A549 (cell line): ENCODE results near the gene AGBL4. TPM values are rescaled to one million over a fixed set of nuclear protein-coding genes. Genes with fewer than 3 reads are reported as not detected.
"Not testable (repeated sequence)": the region's sequence is repeated elsewhere in the genome, so short reads cannot be mapped to it uniquely, and the experiment has no call there.

Source experiments
- ATAC-seq, 2 experiments: fragments of 200-7000 bp in 1 of 2; fragments of >200 bp in 1 of 2; cut with Nextera tagmentation in 1 of 2; cut with Tn5 transposase in 1 of 2; 3 replicates each; pipeline versions ENCODE4 v1.8.0 to v1.9.1; 2018 to 2020; ENCODE audit warnings: mild to moderate bottlenecking in 1 of 2, moderate library complexity in 1 of 2
- CTCF ChIA-PET: fragments of 300-600 bp; sonication (Branson Sonifier 250); formaldehyde crosslinking; extraction: SDS; loops from one replicate; lab custom pipeline; 2021; ENCODE audit warnings: antibody characterized with exemption, inconsistent platforms; lab: Yijun Ruan, JAX
- POLR2A ChIA-PET: fragments of 350-600 bp; formaldehyde crosslinking; extraction: SDS; loops from one replicate; lab custom pipeline; 2021; ENCODE audit warnings: antibody characterized with exemption, inconsistent platforms; lab: Yijun Ruan, JAX
- DNase-seq, 2 experiments: peaks; one replicate each; pipeline versions ENCODE4 v3.0.0 to v3.0.0-alpha.2; 2011 to 2016; ENCODE audit warnings: low read depth in 1 of 2, low spot score in 1 of 2
- FAIRE-seq: peaks from 2 replicates; lab custom pipeline; 2011; peaks lifted over from hg19 to GRCh38; lab: Jason Lieb, UNC
- H3K27ac ChIP-seq, 2 experiments: fragments of >200 bp; sonication (Bioruptor Twin); formaldehyde crosslinking; 3 replicates each; pipeline ENCODE4 v1.5.1; 2016 to 2017
- H3K4me1 ChIP-seq: fragments of >200 bp; sonication (Bioruptor Twin); formaldehyde crosslinking; 3 replicates; pipeline ENCODE4 v1.6.1; 2016
- H3K4me2 ChIP-seq: fragments of >200 bp; sonication (Bioruptor Twin); formaldehyde crosslinking; 3 replicates; pipeline ENCODE4 v1.6.1; 2016
- H3K4me3 ChIP-seq: fragments of >200 bp; sonication (Bioruptor Twin); formaldehyde crosslinking; 3 replicates; pipeline ENCODE4 v1.5.1; 2016
- H3K9me3 ChIP-seq: fragments of >200 bp; sonication (Bioruptor Twin); formaldehyde crosslinking; 3 replicates; pipeline ENCODE4 v1.6.1; 2016
- BHLHE40 ChIP-seq: IDR thresholded peaks from 2 replicates; pipeline ENCODE4 v1.6.1; 2012; ENCODE audit warnings: low read depth, low read length, inconsistent platforms
- CBX8 ChIP-seq: fragments of 200-600 bp; sonication (generic); IDR thresholded peaks from 2 replicates; pipeline ENCODE4 v1.6.1; 2016
- CHD2 ChIP-seq: fragments of 150-350 bp; IDR thresholded peaks from 2 replicates; pipeline ENCODE4 v1.6.1; 2014; ENCODE audit warnings: low read length; ENCODE audit not compliant: partially characterized antibody
- CHD4 ChIP-seq: fragments of 200-600 bp; sonication (generic); IDR thresholded peaks from 2 replicates; pipeline ENCODE4 v1.6.1; 2016; ENCODE audit warnings: antibody characterized with exemption, mild to moderate bottlenecking, borderline replicate concordance
- FOSL2 ChIP-seq, 2 experiments: fragments of 450-650 bp in 1 of 2; fragments of >200 bp in 1 of 2; sonication (Bioruptor Twin) in 1 of 2; formaldehyde crosslinking; IDR thresholded peaks; 2 replicates each; pipeline versions ENCODE4 v1.5.0 to v1.6.1; 2016 to 2020; ENCODE audit warnings: mild to moderate bottlenecking in 1 of 2, moderate library complexity in 1 of 2
- FOXS1 ChIP-seq: fragments of 250-450 bp; sonication (Bioruptor Pico); IDR thresholded peaks from 2 replicates; pipeline ENCODE4 v1.5.0; 2020; ENCODE audit warnings: mild to moderate bottlenecking, moderate library complexity
- HDAC2 ChIP-seq: fragments of 200-600 bp; sonication (generic); IDR thresholded peaks from 2 replicates; pipeline ENCODE4 v1.6.1; 2016
- HOXB13 ChIP-seq: fragments of 250-450 bp; sonication (Bioruptor Pico); IDR thresholded peaks from 2 replicates; pipeline ENCODE4 v1.5.0; 2020; ENCODE audit warnings: low read depth, mild to moderate bottlenecking, moderate library complexity
- JUN ChIP-seq, 2 experiments: fragments of >200 bp; sonication (Bioruptor Twin); formaldehyde crosslinking; IDR thresholded peaks; 2 replicates in 1 of 2; 3 replicates in 1 of 2; pipeline ENCODE4 v1.6.1; 2016 to 2017
- MAFK ChIP-seq: fragments of 450-650 bp; IDR thresholded peaks from 2 replicates; pipeline ENCODE4 v1.6.1; 2014; ENCODE audit not compliant: partially characterized antibody
- MAZ ChIP-seq: fragments of 150-350 bp; IDR thresholded peaks from 2 replicates; pipeline ENCODE4 v1.6.1; 2014; ENCODE audit warnings: antibody characterized with exemption, low read depth, low read length, borderline replicate concordance
- MYC ChIP-seq: IDR thresholded peaks from 2 replicates; pipeline ENCODE4 v1.6.1; 2012; ENCODE audit warnings: mild to moderate bottlenecking, inconsistent platforms, low read length, improper control_type of control experiment, borderline replicate concordance
- NR3C1 ChIP-seq: fragments of >200 bp; sonication (Bioruptor Twin); formaldehyde crosslinking; IDR thresholded peaks from 3 replicates; pipeline ENCODE4 v1.6.1; 2017
- PHF8 ChIP-seq: fragments of 200-600 bp; sonication (generic); IDR thresholded peaks from 2 replicates; pipeline ENCODE4 v1.6.1; 2016; ENCODE audit warnings: low read depth, mild to moderate bottlenecking, antibody characterized with exemption, moderate library complexity, borderline replicate concordance
- POLR2AphosphoS2 ChIP-seq: conservative IDR thresholded peaks from 2 replicates; pipeline ENCODE4 v1.6.1; 2012; ENCODE audit warnings: low read length, improper control_type of control experiment, inconsistent platforms
- RAD21 ChIP-seq, 2 experiments: fragments of >200 bp in 1 of 2; sonication (Bioruptor Twin) in 1 of 2; formaldehyde crosslinking in 1 of 2; IDR thresholded peaks in 1 of 2; conservative IDR thresholded peaks in 1 of 2; 2 replicates in 1 of 2; 3 replicates in 1 of 2; pipeline ENCODE4 v1.6.1; 2012 to 2018; ENCODE audit warnings: inconsistent platforms in 1 of 2
- RARB ChIP-seq: fragments of 250-450 bp; sonication (Bioruptor Pico); IDR thresholded peaks from 2 replicates; pipeline ENCODE4 v1.8.0; 2021; ENCODE audit warnings: mild to moderate bottlenecking, moderate library complexity
- RNF2 ChIP-seq: fragments of 200-600 bp; sonication (generic); IDR thresholded peaks from 2 replicates; pipeline ENCODE4 v1.6.1; 2016; ENCODE audit warnings: low read depth, mild to moderate bottlenecking, antibody characterized with exemption, moderate library complexity, borderline replicate concordance
- SMC3 ChIP-seq: fragments of >200 bp; sonication (Bioruptor Twin); formaldehyde crosslinking; IDR thresholded peaks from 3 replicates; pipeline ENCODE4 v1.6.1; 2018; ENCODE audit warnings: inconsistent platforms
- SREBF2 ChIP-seq: fragments of 450-650 bp; IDR thresholded peaks from 2 replicates; pipeline ENCODE4 v1.6.1; 2014; ENCODE audit warnings: mild to moderate bottlenecking, moderate library complexity
- TFCP2L1 ChIP-seq: fragments of 250-450 bp; sonication (Bioruptor Pico); IDR thresholded peaks from 2 replicates; pipeline ENCODE4 v1.5.0; 2021; ENCODE audit warnings: mild to moderate bottlenecking
- TP53 ChIP-seq: fragments of 250-450 bp; sonication (Bioruptor Pico); IDR thresholded peaks from 2 replicates; pipeline ENCODE4 v1.5.0; 2021; ENCODE audit warnings: mild to moderate bottlenecking, moderate library complexity
- ZC3H11A ChIP-seq: fragments of 450-650 bp; IDR thresholded peaks from 2 replicates; pipeline ENCODE4 v1.6.1; 2014; ENCODE audit warnings: antibody characterized with exemption, mild to moderate bottlenecking
- ZSCAN20 ChIP-seq: fragments of 250-450 bp; sonication (Bioruptor Pico); IDR thresholded peaks from 2 replicates; pipeline ENCODE4 v1.8.0; 2022; ENCODE audit warnings: mild to moderate bottlenecking, moderate library complexity
- WGBS: methylation state at CpG from one replicate; pipeline ENCODE4 v1.1.6; 2017; ENCODE audit errors: missing lambda C conversion rate; 5-methylcytosine and 5-hydroxymethylcytosine counted together
- polyA plus RNA-seq, 4 experiments: library from polyadenylated mRNA; depleted of rRNA in 3 of 4; stranded (reverse); fragments of >200 nt; fragmentation: RNase III in 1 of 4; extraction: RNeasy Plus Mini Kit Qiagen cat#74134 plus additional on column Dnase treatment in 1 of 4; gene quantifications; 2 replicates in 3 of 4; 3 replicates in 1 of 4; pipeline ENCODE4 v1.2.3, GENCODE V29; 2011 to 2017
- TF ChIP-seq, protein P1 (sequence below): fragments of >200 bp; sonication (Bioruptor Twin); formaldehyde crosslinking; IDR thresholded peaks from 2 replicates; pipeline ENCODE4 v1.6.1; 2016
- TF ChIP-seq, protein P2 (sequence below): fragments of >200 bp; sonication (Bioruptor Twin); formaldehyde crosslinking; IDR thresholded peaks from 3 replicates; pipeline ENCODE4 v1.6.1; 2016
- TF ChIP-seq, protein P3 (sequence below): IDR thresholded peaks from 2 replicates; pipeline ENCODE4 v1.6.1; 2012; ENCODE audit warnings: low read depth, borderline replicate concordance
- TF ChIP-seq, protein P4 (sequence below): fragments of 200-600 bp; sonication (generic); IDR thresholded peaks from 2 replicates; pipeline ENCODE4 v1.6.1; 2016; ENCODE audit warnings: antibody characterized with exemption, mild to moderate bottlenecking, moderate library complexity

AGBL4 gene
- polyA plus RNA-seq, 2 of the 4 experiments (the other 2 are of a cell fraction) = not detected

DNA sequence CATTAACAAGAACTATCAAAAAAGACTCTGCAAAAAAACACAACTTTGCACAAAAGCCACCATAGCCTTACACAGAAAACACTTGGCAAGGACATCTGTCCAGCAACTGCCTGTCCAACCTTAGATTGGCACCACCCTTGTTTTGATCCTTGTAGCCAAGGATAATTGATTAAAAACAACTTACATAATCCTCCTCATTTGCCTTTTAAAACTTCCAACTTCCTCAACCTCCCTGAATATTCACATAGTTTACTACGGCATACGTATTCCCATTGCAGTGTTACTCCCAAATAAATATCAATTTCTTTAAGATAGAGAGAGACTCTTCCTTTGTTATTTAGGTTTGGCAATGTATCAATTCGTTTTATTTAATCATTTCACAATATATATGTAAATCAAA, 72.4 kb downstream of the AGBL4 start:
- H3K4me2 ChIP-seq = no peak overlapping the region
- ChIA-PET CTCF (no interaction called here), POLR2A (no interaction called here)
- no peaks in the 10 kb centered on the region for H3K4me1 ChIP-seq
- TF ChIP-seq RNF2 (no peak), CHD4 (no peak), SMC3 (no peak), MYC (no peak), TFCP2L1 (no peak), MAZ (no peak), JUN (IDR thresholded peaks at IDR 0.05) (no peak), RAD21 (conservative IDR thresholded peaks at IDR 0.05 in 1 of 2, IDR thresholded peaks at IDR 0.05 in 1 of 2) (no peak), PHF8 (no peak), FOSL2 (IDR thresholded peaks at IDR 0.05) (no peak), FOSL2 (CRISPR knock-in tag; IDR thresholded peaks at IDR 0.05) (no peak), NR3C1 (no peak), SREBF2 (no peak), BHLHE40 (no peak), HOXB13 (CRISPR knock-in tag) (no peak), CBX8 (no peak), FOXS1 (CRISPR knock-in tag) (no peak), TP53 (CRISPR knock-in tag) (no peak)
- TF ChIP-seq, protein P1, sequence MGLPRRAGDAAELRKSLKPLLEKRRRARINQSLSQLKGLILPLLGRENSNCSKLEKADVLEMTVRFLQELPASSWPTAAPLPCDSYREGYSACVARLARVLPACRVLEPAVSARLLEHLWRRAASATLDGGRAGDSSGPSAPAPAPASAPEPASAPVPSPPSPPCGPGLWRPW = no peak
- H3K27ac ChIP-seq = no peak overlapping the region
- 49% methylated on average over 3 of the region's 3 CpGs for WGBS
- ATAC-seq = no peak
- H3K4me3 ChIP-seq = no peak overlapping the region
- no peak for DNase-seq
- H3K9me3 ChIP-seq = no peaks in the 10 kb centered on the region
- FAIRE-seq = no peak

DNA sequence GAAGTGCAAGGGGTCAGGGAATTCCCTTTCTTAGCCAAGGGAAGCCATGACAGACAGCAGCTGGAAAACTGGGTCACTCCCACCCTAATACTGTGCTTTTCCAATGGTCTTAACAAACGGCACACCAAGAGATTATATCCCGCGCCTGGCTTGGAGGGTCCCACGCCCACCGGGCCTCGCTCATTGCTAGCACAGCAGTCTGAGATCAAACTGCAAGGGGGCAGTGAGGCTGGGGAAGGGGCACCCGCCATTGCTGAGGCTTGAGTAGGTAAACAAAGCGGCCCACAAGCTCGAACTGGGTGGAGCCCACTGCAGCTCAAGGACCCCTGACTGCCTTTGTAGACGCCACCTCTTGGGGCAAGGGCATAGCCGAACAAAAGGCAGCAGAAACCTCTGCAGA, 108.5 kb downstream of the AGBL4 start:
- CTCF ChIA-PET, FAIRE-seq, DNase-seq, H3K4me1 ChIP-seq, H3K9me3 ChIP-seq, H3K4me3 ChIP-seq, POLR2A ChIA-PET, H3K27ac ChIP-seq, ATAC-seq, H3K4me2 ChIP-seq: not testable (repeated sequence)
- 10% methylated on average over 5 of the region's 11 CpGs for WGBS

DNA sequence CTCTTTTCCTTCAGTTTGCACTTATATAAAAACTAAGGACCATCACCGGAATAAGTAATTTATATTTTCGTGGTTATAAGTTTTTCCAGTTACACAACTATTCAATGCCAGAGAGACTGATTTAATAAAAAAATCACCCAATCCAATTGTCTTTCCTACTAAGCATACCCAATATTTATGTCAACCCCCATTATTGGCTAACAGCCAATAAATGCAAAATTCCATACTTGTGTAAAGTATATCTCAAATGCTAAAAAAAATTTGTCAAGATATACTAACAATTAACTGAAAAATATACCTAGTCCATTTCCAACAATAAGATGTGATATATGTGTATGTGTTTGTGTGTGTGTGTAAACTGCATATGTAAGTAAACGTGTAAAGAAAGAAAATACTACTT, 117.4 kb downstream of the AGBL4 start:
- no peak overlapping the region for H3K4me3 ChIP-seq
- DNase-seq (no peak), ATAC-seq (no peak), FAIRE-seq (no peak)
- H3K4me2 ChIP-seq = no peak overlapping the region
- ChIA-PET CTCF (no interaction called here), POLR2A (no interaction called here)
- no peaks in the 10 kb centered on the region for H3K4me1 ChIP-seq
- WGBS = 31% methylated on average over 3 of the region's 3 CpGs
- H3K9me3 ChIP-seq = no peaks in the 10 kb centered on the region
- no peak overlapping the region for H3K27ac ChIP-seq
- TF ChIP-seq, protein P2, sequence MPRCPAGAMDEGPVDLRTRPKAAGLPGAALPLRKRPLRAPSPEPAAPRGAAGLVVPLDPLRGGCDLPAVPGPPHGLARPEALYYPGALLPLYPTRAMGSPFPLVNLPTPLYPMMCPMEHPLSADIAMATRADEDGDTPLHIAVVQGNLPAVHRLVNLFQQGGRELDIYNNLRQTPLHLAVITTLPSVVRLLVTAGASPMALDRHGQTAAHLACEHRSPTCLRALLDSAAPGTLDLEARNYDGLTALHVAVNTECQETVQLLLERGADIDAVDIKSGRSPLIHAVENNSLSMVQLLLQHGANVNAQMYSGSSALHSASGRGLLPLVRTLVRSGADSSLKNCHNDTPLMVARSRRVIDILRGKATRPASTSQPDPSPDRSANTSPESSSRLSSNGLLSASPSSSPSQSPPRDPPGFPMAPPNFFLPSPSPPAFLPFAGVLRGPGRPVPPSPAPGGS = no peak
- TF ChIP-seq, protein P3, sequence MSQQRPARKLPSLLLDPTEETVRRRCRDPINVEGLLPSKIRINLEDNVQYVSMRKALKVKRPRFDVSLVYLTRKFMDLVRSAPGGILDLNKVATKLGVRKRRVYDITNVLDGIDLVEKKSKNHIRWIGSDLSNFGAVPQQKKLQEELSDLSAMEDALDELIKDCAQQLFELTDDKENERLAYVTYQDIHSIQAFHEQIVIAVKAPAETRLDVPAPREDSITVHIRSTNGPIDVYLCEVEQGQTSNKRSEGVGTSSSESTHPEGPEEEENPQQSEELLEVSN = no peak
- TF ChIP-seq, protein P4, sequence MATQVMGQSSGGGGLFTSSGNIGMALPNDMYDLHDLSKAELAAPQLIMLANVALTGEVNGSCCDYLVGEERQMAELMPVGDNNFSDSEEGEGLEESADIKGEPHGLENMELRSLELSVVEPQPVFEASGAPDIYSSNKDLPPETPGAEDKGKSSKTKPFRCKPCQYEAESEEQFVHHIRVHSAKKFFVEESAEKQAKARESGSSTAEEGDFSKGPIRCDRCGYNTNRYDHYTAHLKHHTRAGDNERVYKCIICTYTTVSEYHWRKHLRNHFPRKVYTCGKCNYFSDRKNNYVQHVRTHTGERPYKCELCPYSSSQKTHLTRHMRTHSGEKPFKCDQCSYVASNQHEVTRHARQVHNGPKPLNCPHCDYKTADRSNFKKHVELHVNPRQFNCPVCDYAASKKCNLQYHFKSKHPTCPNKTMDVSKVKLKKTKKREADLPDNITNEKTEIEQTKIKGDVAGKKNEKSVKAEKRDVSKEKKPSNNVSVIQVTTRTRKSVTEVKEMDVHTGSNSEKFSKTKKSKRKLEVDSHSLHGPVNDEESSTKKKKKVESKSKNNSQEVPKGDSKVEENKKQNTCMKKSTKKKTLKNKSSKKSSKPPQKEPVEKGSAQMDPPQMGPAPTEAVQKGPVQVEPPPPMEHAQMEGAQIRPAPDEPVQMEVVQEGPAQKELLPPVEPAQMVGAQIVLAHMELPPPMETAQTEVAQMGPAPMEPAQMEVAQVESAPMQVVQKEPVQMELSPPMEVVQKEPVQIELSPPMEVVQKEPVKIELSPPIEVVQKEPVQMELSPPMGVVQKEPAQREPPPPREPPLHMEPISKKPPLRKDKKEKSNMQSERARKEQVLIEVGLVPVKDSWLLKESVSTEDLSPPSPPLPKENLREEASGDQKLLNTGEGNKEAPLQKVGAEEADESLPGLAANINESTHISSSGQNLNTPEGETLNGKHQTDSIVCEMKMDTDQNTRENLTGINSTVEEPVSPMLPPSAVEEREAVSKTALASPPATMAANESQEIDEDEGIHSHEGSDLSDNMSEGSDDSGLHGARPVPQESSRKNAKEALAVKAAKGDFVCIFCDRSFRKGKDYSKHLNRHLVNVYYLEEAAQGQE = no peak
- no peak for TF ChIP-seq BHLHE40
- TF ChIP-seq CHD2 = no peak
- no peak for TF ChIP-seq RNF2
- no peak for TF ChIP-seq ZSCAN20
- no peak for TF ChIP-seq CHD4
- TF ChIP-seq FOSL2 (IDR thresholded peaks at IDR 0.05) = no peak
- no peak for TF ChIP-seq FOSL2 (CRISPR knock-in tag; IDR thresholded peaks at IDR 0.05)
- TF ChIP-seq MAFK = no peak
- TF ChIP-seq ZC3H11A = no peak
- no peak for TF ChIP-seq RARB
- TF ChIP-seq, protein P1 = no peak
- no peak for TF ChIP-seq POLR2AphosphoS2
- no peak for TF ChIP-seq HDAC2
- no peak for TF ChIP-seq SMC3
